NAMALWA (cell line): ENCODE data around the gene PTPRN2.
"Not testable (repeated sequence)": the region's sequence is repeated elsewhere in the genome, so short reads cannot be mapped to it uniquely, and the experiment has no call there.

Source experiments
- DNase-seq: peaks from one replicate; pipeline ENCODE4 v3.0.0-alpha.2; 2015; ENCODE audit warnings: low spot score

Gene PTPRN2

DNA sequence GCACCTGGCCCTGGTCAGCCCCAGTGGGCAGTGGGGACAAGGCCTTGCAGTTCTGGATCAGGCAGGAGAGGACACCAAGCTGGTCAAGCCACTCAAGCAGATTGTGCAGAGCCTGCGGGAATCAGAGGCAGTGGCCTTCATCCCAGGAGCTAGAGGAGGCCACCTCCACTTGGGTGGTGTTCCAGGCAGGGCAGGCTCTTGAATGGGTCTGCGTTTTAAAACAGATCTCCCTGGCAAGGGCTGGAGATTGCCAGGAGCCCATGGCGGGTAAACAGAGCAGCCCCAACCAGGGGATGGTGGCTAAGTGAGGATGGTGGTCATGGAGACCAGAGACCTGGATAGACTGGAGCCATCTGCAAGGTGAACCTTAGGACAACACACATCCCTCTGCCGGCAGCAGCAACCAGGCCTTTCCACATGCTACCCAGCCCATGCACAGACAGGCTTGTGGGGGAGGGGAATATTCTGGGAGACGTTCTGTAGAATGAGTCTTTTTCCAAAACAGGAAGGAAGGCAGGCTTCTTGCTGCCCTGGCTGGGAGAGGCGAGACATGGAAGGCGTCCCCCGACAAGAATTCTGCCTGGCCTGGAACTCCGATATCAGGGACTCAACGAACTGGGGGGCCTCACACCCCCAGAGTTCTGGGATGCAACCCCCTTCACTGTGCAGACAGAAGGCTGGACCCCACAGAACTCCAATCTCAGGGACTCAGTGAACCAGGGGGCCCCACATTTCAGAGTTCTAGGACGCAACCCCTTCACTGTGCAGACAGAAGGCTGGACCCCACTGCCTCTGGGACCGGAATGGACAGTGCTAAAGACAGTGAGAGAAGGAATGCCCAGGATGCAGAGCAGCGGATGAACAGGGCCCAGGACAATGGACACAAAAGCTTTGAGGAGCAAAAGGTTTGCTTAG, 264.8 kb downstream of the PTPRN2 start:
- no peak for DNase-seq

DNA sequence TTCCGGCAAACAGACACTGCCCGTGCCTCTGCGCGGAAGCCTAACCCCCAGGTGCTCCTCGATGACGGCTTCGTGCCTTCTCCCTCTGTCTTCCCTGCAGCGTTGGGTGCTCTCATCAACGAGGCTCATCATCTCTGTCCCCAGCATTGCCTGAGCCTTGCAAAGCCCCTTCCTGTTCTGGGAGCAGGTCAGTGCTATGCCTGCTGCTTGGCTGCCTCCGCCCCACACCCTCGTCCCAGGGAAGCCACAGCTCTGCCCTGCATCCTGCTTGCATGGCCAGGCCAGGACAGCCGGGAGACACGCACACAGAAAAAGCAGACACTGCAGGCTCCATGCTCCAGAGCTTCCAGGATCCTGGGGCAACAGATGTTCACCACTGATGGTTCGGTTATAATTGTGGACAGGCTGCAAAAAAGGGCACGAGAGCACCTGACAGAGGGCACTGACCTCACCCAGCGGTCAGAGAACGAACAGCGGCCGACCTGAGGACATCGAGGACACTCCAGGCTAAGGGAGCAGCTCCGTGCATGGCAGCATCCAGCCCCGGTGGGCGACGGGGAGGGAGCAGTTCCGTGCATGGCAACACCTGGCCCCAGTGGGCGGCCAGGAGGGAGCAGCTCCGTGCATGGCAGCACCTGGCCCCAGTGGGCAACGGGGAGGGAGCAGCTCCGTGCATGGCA, 265.5 kb downstream of the PTPRN2 start:
- no peak for DNase-seq

GRCh38 chr7:158321056-158321700, 266.4 kb downstream of the PTPRN2 start:
- no peak for DNase-seq

GRCh38 chr7:158320328-158320727, 267.3 kb downstream of the PTPRN2 start:
- no peak for DNase-seq

DNA sequence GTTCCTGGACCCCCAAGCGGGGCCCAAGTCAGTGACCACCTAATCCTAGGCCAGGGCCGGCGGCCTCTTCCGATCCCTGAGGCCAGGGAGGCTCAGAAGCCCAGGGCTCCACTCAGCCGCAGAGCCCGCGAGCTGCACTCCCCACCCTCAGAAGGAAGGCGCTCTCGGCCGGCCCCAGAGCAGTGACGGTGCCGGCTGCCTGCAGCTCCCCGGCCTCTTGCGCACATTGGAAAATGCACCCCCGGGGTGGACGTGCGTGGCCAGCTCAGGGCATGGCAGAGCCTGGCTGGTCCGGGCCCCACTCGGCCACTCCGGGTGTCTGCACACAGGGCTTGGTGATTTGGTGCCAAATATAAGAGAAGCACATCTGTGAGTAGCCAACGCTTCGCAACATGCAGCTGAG, 269.1 kb downstream of the PTPRN2 start:
- DNase-seq = no peak

DNA sequence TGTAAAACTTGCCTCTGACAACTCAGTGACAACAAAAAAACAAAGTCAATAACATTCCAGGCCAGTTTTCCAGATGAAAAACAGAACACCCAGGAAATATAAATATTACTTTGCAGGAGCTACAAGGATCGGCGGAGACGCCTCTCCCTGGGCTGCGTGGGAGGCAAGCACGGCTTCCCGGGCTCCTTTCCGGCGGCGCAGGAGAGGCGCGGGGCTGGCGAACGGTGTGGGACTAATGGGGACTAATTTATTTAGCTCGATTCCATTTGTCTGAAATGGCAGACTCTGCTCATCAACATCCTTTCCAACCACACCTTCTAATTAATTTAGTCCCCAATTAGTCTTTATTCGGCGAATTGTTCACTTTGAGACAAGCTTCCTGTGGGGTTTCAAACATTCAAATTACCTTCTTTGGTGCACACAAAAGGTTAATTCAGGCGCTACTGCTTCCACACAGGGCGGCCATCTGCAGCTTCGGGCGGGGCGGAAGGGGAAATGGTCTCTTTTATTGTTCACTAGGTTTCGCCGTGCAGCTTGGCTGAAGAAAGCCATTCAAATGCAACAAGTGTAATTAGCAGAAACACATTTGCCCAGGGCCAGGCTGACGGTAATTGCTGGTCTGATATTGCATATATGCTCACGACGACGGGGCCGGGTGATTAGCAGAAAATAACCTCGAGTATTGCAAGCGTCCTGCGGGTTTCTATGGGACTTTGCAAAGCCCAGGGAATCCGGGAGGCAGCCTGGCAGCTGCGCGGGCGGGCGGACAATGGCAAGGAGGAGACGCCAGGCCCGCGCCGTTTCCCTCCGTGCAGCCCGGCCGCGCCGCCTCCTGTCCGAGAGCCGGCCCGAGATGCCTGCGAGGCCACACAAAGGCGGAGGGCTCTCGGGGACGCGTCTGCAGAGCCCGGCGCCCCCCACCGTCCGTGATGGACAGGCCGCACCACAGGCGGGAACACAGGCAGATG, 270.1 kb downstream of the PTPRN2 start:
- DNase-seq = no peak

DNA sequence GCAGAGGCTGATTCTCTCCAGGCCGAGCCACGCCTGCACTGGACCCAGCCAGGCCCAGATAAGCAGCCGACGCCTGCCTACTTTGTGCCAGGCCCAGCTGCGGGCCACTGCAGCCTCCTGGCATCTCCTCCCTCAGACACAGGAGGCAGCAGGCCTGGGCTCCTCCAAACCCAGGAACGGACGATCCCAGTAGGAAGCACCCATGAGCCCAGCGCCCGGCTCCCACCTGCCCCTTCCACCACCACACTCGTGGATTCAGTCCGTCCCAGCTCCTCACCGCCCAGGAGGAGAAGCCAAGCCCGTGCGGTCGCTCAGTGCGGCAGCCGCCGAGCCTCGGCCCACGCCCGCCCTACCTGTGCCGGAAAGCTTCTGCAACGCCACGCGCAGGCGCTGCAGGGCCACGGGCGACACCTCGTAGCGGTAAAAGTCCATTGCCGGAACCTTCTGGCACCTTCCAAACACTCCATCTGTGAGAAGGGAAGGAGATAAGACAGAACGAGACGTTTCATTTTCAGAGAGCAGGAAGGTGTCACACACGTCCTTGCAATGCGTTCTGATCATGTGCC, 271.1 kb downstream of the PTPRN2 start:
- DNase-seq = no peak

DNA sequence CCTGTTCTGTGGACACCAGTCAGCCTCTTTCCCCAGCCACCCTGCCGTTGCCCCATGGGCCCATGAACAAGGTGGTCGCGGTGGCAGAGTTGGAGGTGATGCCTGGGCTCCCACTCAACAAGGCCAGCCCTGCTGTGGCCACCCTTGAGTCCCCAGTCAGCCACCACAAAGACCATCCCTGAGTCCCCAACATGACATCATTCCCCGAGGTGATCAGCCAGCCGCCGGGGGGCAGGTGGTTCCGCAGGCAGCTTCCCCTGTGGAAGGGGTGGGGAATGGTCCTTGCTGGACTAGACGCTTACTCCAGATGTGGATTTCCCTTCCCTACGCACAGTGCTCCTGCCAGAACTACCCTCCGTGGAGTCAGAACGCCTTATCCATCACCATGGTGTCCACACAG, 271.7 kb downstream of the PTPRN2 start:
- no peak for DNase-seq

DNA sequence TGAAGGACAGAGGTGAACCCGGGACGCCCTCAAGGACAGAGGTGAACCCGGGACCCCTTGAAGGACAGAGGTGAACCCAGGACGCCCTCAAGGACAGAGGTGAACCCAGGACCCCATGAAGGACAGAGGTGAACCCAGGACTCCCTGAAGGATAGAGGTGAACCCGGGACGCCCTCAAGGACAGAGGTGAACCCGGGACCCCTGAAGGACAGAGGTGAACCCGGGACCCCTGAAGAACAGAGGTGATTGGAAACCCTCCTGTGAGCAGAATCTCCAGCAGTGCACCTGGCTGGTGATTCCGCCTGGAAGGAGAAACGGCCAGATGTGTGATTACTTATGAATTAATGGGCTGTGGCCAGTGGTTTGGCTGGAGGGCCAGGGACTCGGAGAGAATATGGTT, 272.3 kb downstream of the PTPRN2 start:
- DNase-seq = no peak

DNA sequence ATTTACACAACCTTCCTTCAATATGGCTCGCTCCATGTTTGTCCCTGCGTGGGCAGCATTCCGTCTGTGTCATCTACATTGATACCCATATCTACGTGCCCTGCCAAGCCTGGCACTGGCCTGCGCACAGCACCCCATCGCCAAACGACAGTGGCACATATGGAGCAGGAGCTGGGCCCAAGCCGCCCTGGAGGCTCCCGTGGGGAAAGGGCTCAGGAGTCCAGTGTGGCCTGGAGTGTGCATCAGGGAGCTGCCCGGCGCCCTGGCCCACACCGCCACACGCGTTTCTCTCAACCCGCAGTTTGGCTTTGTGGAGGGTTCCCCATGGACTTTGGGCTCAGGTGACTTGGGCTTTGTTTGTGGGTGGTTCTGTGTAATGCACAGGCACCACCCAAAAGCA, 273.2 kb downstream of the PTPRN2 start:
- no peak for DNase-seq

GRCh38 chr7:158313931-158314330, 273.7 kb downstream of the PTPRN2 start:
- DNase-seq = no peak

- DNase-seq = no peak
Measured at GRCh38 chr7:158312789-158313188, 274.8 kb downstream of the PTPRN2 start.

DNA sequence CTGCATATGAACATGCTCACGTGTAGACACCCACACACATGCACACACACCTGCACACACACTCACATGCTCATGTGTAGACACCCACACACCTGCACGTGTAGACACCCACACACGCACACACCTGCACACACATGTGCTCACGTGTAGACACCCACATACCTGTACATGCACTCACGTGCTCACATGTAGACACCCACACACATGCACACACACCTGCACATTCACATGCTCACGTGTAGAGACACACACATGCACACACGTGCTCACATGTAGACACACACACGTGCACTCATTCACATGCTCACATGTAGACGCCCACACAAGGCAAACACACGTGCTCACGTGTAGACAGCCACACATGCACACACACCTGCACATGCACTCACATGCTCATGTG, 275.8 kb downstream of the PTPRN2 start:
- DNase-seq = no peak

DNA sequence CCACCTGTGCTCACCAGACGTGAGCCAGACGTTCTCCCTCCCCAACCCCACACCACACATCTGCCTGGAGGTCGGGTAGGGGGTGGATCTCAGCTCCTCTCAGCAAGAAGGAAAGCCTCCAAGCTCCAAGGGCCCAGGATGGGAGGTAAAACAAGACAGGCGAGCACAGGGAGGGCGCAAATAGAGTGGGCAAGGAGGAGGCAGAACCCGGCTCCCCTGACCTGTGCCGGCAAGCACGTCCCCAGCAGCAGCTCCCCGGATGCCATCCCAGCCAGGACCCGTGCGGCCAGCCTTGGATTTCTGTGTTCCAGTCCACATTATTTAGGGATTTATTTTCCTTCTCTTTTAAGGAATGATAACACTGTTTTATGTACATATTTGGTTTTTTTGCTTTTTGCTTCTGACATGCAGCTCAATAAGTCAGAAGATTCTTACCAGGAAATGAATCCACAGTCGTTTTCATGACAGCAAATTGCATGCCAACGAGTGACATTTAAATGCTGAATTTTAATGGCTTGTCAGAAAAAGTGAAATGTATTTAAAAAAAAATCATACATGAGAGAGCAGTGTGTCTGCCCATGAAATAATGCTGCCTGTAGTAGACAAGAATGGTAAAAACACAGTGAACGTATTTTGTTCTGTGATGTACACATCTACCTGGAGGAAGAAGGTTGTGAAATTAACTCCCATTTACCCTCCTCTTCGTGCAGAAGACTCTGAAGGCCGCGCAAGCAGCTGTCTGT, 276.5 kb downstream of the PTPRN2 start:
- no peak for DNase-seq

DNA sequence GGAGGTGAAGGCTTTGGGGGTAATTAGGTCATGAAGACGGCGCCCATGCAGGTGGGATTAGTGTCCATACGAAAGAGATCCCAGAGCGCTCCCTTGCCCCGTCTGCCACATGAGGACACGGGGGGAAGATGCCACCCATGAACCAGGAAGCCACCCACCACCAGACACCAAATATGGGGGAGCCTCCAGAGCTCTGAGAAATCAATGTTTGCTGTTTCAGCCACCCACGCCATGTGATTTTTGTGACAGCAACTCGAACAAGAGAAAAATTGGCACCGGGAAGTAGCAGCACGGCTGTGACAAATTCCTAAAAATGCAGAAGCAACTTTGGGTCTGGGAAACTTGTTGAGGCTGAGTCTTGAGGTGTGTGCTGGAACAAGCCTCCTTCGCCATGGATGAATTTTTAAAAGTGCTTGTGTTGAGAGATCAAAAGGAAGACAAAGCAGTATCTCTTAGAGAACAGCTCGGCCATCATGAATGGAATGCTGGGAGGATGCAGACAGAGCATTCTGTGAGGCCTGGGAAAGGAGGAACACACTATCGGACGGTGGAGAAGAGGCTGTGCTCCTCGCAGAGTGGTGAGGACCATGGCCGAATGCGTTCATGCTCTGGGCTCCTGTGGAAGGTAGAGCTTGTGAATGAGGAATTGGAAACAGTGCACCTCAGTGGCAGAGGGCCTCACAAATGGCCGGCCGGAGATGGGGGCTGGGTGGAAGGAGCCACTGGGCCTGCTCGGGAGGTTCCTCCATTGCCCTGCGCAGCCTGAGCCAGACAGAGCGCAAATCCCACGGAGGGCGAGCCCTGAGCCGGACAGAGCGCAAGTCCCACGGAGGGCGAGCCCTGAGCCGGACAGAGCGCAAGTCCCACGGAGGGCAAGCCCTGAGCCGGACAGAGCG, 277.5 kb downstream of the PTPRN2 start:
- DNase-seq = no peak

- DNase-seq = no peak
Measured at GRCh38 chr7:158308001-158308400, 279.6 kb downstream of the PTPRN2 start.

DNA sequence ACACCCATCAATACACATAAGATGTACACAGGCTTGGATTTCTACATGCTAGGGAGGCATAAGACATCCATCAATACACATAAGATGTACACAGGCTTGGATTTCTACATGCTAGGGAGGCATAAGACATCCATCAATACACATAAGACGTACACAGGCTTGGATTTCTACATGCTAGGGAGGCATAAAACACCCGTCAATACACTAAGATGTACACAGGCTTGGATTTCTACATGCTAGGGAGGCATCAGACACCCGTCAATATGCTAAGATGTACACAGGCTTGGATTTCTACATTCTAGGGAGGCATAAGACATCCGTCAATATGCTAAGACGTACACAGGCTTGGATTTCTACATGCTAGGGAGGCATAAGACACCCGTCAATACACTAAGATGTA, 283.6 kb downstream of the PTPRN2 start:
- DNase-seq = not testable (repeated sequence)

GRCh38 chr7:158303121-158303520, 284.5 kb downstream of the PTPRN2 start:
- DNase-seq = no peak

DNA sequence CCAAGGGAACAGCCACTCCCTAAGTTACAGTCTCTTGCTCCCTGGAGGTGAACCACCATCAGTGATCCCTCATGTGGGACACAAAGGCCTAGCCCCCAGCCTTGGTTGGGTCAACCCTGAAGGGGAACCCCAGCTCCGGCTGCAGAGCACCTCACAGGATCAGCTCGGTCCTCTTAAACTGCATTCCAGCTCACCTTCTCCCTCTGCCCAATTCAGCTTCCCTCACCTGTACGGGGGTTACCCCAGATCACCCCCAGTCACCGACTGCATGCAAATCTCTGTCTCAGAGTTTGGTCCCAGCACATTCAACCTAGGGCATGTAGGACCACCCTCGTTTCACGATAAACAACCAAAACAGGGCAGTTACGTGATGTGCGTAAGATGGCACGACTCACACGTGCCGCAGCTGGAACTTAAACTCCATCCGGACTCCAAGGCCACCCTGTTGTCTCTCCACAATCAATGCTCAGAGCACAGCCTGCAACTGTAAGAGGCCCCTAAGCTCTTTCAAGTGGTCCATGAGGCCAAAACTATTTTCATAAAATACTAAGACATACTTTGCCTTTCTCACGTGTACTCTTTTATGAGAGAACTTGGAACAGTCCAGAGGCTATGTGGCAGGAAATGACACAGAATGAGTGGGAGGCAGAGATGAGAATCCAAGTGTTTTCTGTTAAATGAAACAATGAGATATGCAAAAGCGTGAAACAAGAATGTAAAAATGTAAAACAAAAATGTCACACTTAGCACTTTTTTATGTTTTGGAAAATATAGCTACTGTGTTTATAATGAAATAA, 285.2 kb downstream of the PTPRN2 start:
- no peak for DNase-seq
